NOMO-1 treated with DMSO at 0.1 percent for 48 hours (cell line): Measurements from ENCODE around the gene OR6K3.
"Not testable (repeated sequence)": the region's sequence is repeated elsewhere in the genome, so short reads cannot be mapped to it uniquely, and the experiment has no call there.

Source experiments
- DNase-seq: peaks from one replicate; lab custom pipeline; 2025; ENCODE audit not compliant: unreplicated experiment; lab: John Stamatoyannopoulos, UW

OR6K3 gene

DNA sequence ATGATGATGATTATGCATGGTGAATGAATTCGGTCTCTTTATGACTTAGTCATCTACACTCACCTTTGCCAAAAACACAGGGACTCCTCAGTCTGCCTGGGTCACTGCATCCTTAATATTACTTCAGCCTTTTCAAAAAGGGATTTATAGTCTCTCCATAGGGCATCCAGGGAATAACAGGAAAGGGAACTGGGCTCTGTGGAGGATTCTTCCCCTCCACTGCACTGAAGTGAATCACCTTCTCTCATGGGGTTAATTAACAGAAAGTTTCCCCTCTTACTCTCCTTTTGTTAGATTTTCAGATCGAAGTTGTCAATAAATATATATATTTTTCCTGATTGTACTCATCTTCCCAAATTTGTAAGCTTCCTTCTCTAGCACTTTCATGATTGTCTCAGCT lies at the start of gene OR6K3:
TSS of gene OR6K3 (minus strand) at position 101 of the 400 bp plus-strand sequence. CDS start 2,605 bp downstream, outside the sequence.
- DNase-seq: no peak

- no peak for DNase-seq
Observed at GRCh38 chr1:158754420-158754819, 33.9 kb upstream of the OR6K3 start, which contains the start of gene OR6K6. OR6K6 (plus strand) TSS chr1:158754720; CDS start chr1:158754888, 168 bp downstream.

DNA sequence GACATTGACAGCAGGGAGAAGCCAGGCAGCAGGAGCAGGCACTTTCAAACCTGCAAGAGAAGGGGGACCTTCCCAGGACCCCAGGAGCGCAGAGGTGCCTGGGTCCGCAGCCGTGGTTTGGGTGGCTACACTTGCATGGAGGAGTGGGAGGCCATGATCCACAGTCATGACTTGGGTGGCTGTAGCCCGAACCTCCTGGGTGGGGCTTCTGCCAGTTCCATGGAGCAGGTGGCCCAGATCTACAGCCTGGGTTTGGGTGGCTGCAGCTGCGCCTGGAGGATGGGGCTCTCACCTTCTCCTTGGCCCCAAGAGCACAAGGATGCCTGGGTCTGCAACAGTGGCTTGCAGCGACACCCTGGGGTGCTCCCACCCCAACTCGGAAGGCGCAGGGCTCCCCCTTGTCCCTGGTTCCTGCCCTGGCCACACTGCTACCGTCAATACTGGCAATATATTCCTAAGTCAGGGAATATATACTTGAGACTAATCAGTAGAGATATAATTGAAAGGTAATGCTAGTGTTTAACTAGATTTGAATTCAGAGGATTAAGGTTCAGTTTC lies 31.7 kb upstream of the OR6K3 start:
- DNase-seq: no peak

GRCh38 chr1:158735848-158736247 lies 15.3 kb upstream of the OR6K3 start:
- DNase-seq: no peak

GRCh38 chr1:158732524-158732923 lies 12.0 kb upstream of the OR6K3 start:
- DNase-seq: no peak

GRCh38 chr1:158731707-158732106 lies 11.2 kb upstream of the OR6K3 start:
- DNase-seq: no peak

- no peak for DNase-seq
Observed at GRCh38 chr1:158730453-158730852, 9.9 kb upstream of the OR6K3 start.

GRCh38 chr1:158728510-158729225 lies 8.1 kb upstream of the OR6K3 start:
- DNase-seq: no peak

DNA sequence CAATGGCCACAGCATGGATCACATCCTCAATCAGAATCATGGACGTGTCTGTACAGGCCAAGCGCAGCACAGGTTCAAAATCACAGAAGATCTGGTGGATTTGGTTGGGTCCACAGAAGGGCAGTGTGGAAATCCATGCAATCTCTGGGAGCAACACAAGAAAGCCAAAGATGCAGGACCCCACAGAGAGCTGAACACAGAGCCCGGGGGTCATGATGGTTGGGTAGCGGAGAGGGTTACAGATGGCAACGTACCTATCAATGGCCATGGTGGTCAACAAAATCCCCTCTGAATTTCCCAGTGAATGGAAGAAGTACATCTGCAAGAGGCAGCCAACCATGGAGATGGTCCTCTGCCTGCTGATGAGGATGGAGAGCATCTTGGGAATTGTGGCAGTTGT lies 3.9 kb upstream of the OR6K3 start:
- DNase-seq: no peak

GRCh38 chr1:158719664-158720063 lies 856 bp downstream of the OR6K3 start:
- no peak for DNase-seq

DNA sequence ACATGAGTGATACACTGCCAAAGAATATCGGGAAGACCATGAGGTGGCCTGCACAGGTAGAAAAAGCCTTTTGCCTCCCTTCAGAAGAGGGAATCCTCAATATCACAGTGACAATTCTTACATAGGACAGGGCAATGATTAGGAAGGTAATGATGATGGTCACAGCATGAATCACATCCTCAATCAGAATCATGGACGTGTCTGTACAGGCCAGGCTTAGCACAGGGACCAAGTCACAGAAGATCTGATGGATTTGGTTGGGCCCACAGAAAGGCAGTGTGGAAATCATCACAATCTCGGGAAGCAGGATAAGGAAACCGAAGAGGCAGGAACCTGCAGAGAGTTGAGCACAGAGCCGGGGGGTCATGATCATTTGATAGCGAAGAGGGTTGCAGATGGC lies 3.2 kb downstream of the OR6K3 start:
- no peak for DNase-seq

DNA sequence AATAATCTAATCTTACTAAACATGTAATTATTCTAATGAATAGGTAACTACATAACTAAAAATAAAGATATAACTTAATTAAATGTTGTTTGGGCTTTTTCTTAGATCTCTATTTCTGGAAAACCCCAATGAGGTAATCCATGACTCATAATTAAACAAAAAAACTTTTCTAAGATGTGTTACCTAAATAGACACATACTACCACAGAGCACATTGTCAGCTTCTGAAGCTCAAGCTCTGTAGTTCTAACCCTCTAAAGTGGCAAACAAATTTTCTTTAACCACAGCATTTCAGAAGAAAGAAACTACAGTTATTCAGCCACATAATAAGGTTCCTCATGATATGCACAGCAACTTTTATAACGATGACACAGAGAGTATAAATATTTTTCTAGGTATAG lies 4.2 kb downstream of the OR6K3 start:
- DNase-seq: no peak

DNA sequence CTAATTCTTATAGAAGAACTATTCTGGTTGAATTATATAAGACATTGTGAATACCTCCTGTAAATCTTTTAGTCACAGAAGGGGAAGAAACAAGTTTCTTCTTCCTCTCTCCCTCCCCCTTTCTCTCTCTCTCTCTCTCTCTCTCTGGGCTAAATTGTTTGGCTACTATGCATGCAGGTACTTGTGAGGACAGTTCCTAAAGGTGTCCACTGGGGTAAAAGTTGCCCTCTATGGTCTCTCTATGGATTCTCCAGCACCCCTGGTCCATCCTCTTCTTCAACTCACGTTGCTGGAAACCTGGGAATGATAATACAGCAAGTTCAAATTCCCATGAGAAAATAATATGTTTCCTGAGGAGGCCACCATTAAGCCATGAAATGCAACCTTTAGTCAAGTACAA lies 5.8 kb downstream of the OR6K3 start:
- no peak for DNase-seq

GRCh38 chr1:158711098-158711497 lies 9.4 kb downstream of the OR6K3 start:
- DNase-seq: no peak

- no peak for DNase-seq
Observed at GRCh38 chr1:158706096-158706495, 14.4 kb downstream of the OR6K3 start.

GRCh38 chr1:158700552-158700951 lies 20.0 kb downstream of the OR6K3 start, which contains the start of gene OR6K2:
OR6K2 (minus strand) TSS chr1:158700652; CDS start chr1:158700652, 0 bp downstream.
- DNase-seq: no peak

DNA sequence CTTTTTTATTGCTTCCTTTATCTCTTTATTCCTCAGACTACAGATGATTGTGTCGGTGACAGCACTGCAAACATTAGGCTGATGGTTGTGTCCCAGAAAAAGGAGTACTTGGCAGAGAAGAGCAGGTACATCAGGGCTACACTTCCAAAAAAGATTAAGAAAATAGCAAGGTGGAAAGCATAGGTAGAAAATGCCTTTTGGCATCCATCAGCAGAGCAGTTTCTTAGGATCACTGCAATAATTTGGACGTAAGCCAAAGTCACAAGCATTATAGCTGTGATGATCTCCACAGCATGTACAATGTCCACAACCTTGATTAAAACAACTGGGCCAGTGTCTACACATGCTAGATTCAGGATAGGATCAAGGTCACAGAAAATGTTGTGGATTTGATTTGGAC lies 25.9 kb downstream of the OR6K3 start:
- DNase-seq: no peak

GRCh38 chr1:158692356-158692755 lies 28.2 kb downstream of the OR6K3 start:
- DNase-seq: no peak

DNA sequence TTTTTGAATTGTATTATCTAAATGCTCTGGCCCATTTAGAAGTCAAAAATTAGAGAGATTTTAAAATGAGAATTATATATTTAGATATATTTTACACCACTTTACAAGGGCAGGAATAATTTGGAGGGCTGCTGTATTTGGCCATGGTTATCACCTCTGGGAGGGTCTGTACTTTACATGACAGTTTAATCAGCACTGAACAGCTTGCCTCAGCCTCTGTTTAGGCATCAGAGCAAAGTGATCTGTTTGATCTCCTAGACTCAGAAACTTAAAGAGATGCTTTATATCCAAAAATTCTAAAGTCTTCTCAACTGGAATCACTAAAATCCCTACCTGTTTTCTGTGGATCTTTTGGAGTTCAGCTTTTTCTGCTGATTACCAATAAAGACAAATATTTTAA lies 28.6 kb downstream of the OR6K3 start:
- no peak for DNase-seq

DNA sequence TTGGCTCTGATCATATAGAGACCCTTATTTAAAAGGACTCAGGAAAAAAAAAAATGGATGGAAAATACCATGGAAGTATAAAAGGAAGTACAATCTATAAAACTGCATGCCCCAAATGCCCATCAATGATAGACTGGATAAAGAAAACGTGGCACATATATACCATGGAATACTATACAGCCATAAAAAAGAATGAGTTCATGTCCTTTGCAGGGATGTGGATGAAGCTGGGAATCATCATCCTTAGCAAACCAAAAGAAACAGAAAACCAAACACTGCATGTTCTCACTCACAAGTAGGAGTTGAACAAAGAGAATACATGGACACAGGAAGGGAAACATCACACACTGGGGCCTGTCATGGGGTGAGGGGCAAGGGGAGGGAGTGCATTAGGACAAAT lies 29.4 kb downstream of the OR6K3 start:
- DNase-seq: not testable (repeated sequence)

GRCh38 chr1:158689875-158690274 lies 30.6 kb downstream of the OR6K3 start:
- DNase-seq: no peak

GRCh38 chr1:158689110-158689509 lies 31.4 kb downstream of the OR6K3 start:
- DNase-seq: no peak

- not testable (repeated sequence) for DNase-seq
Observed at GRCh38 chr1:158688343-158688742, 32.2 kb downstream of the OR6K3 start.
